Ishikawa (cell line): ENCODE data around the gene NAV2.

Experiments
- CEBPB ChIP-seq: IDR thresholded peaks from 2 replicates; pipeline ENCODE4 v1.6.1; 2012
- EP300 ChIP-seq: IDR thresholded peaks from 2 replicates; pipeline ENCODE4 v1.6.1; 2012; ENCODE audit warnings: borderline replicate concordance
- RAD21 ChIP-seq: IDR thresholded peaks from 2 replicates; pipeline ENCODE4 v1.6.1; 2012; ENCODE audit warnings: low read depth
- YY1 ChIP-seq: IDR thresholded peaks from 2 replicates; pipeline ENCODE4 v1.6.1; 2012; ENCODE audit warnings: low read depth
- TF ChIP-seq, protein P1 (sequence below): IDR thresholded peaks from 2 replicates; pipeline ENCODE4 v1.6.1; 2012

DNA sequence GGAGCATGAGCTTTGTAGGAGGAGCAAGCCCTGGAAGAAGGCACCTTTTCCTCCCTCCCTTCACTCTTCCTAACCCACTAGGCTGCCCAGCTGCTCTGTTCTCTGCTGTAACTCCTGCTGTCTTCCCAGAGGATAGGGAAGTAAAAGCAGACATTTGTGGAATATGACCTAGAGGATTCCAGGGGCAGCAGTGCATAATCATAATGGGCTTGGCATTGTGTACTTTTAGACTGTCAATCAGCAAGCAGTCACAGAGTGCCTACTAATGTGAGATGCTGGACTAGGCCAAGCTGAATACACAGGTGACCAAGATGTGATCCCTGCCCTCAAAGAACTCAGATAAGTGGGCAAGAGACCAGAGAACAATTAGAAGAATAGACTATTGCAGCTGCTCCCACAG, 133.0 kb downstream of the NAV2 start:
- TF ChIP-seq, protein P1, sequence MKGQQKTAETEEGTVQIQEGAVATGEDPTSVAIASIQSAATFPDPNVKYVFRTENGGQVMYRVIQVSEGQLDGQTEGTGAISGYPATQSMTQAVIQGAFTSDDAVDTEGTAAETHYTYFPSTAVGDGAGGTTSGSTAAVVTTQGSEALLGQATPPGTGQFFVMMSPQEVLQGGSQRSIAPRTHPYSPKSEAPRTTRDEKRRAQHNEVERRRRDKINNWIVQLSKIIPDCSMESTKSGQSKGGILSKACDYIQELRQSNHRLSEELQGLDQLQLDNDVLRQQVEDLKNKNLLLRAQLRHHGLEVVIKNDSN, result no peak
- TF ChIP-seq EP300, result no peak
- TF ChIP-seq YY1, result no peak
- TF ChIP-seq RAD21, result no peak
- TF ChIP-seq CEBPB, result no peak
